PC-3 (cell line): Measurements from ENCODE around the gene NAPSA. TPM values are rescaled to one million over a fixed set of nuclear protein-coding genes. Genes with fewer than 3 reads are reported as not detected.

Source experiments
- ATAC-seq: fragments of 200-7000 bp; cut with Tn5 transposase; 2 replicates; pipeline ENCODE4 v1.9.1; 2020; ENCODE audit warnings: mild to moderate bottlenecking, moderate library complexity
- BruUV-seq: library from RNA; stranded (reverse); fragments of 400-500 nt; replicated peaks from 2 replicates; lab custom pipeline; 2021; lab: Mats Ljungman, UMichigan
- CTCF ChIA-PET: fragments of 300-600 bp; sonication (Branson Sonifier 250); formaldehyde crosslinking; loops from one replicate; lab custom pipeline; 2022; ENCODE audit warnings: antibody characterized with exemption; lab: Charles Lee
- POLR2A ChIA-PET: fragments of 300-600 bp; sonication (Branson Sonifier 250); formaldehyde crosslinking; loops from one replicate; lab custom pipeline; 2022; ENCODE audit warnings: antibody characterized with exemption; ENCODE audit not compliant: unreplicated experiment; lab: Charles Lee
- DNase-seq: peaks from one replicate; pipeline ENCODE4 v3.0.0-alpha.2; 2015
- H2AFZ ChIP-seq: fragments of 300-600 bp; sonication (generic); 2 replicates; pipeline ENCODE4 v1.6.0; 2016; ENCODE audit warnings: antibody characterized with exemption, low read length
- H3F3A ChIP-seq: fragments of 300-600 bp; sonication (generic); one replicate; pipeline ENCODE4 v1.6.0; 2017; ENCODE audit warnings: antibody characterized with exemption, low read length, control low read depth, mild to moderate bottlenecking; ENCODE audit not compliant: unreplicated experiment
- H3K27ac ChIP-seq: fragments of 300-600 bp; sonication (generic); 2 replicates; pipeline ENCODE4 v1.5.1; 2016; ENCODE audit warnings: mild to moderate bottlenecking, low read length
- H3K27me3 ChIP-seq: fragments of 300-600 bp; sonication (generic); 2 replicates; pipeline ENCODE4 v1.6.1; 2016; ENCODE audit warnings: low read length, mixed read lengths
- H3K36me3 ChIP-seq: fragments of 300-600 bp; sonication (generic); 2 replicates; pipeline ENCODE4 v1.6.1; 2016; ENCODE audit warnings: low read depth, mixed run types, low read length, mixed read lengths
- H3K4me1 ChIP-seq: fragments of 300-600 bp; sonication (generic); 2 replicates; pipeline ENCODE4 v1.5.1; 2016; ENCODE audit warnings: low read length; ENCODE audit not compliant: insufficient read depth
- H3K4me2 ChIP-seq: fragments of 300-600 bp; sonication (generic); 2 replicates; pipeline ENCODE4 v1.6.0; 2016; ENCODE audit warnings: low read length
- H3K4me3 ChIP-seq: fragments of 300-600 bp; sonication (generic); 2 replicates; pipeline ENCODE4 v1.5.1; 2016; ENCODE audit warnings: mild to moderate bottlenecking, low read length, mixed read lengths
- H3K79me2 ChIP-seq: fragments of 300-600 bp; sonication (generic); 2 replicates; pipeline ENCODE4 v1.6.1; 2017; ENCODE audit warnings: low read length, mixed read lengths
- H3K9ac ChIP-seq: fragments of 300-600 bp; sonication (generic); 2 replicates; pipeline ENCODE4 v1.6.0; 2016; ENCODE audit warnings: mild to moderate bottlenecking, low read length
- H3K9me2 ChIP-seq: fragments of 300-600 bp; sonication (generic); replicated peaks from 2 replicates; pipeline ENCODE4 v1.6.1; 2016; ENCODE audit warnings: mixed run types, low read length, mixed read lengths
- H3K9me3 ChIP-seq: fragments of 300-600 bp; sonication (generic); 2 replicates; pipeline ENCODE4 v1.6.1; 2016; ENCODE audit warnings: low read length, mixed read lengths
- H4K20me1 ChIP-seq: fragments of 300-600 bp; sonication (generic); 2 replicates; pipeline ENCODE4 v1.6.1; 2016; ENCODE audit warnings: low read length, mixed read lengths
- EZH2 ChIP-seq: fragments of 300-600 bp; sonication (generic); IDR thresholded peaks from one replicate; pipeline ENCODE4 v1.6.1; 2017; ENCODE audit warnings: antibody characterized with exemption, mild to moderate bottlenecking, low read length; ENCODE audit not compliant: unreplicated experiment
- EZH2phosphoT487 ChIP-seq: fragments of 300-600 bp; sonication (generic); IDR thresholded peaks from 2 replicates; pipeline ENCODE4 v1.6.1; 2018; ENCODE audit warnings: mild to moderate bottlenecking, antibody characterized with exemption, low read length, borderline replicate concordance
- intact Hi-C: fragments of 100-400 bp; cut with micrococcal nuclease; formaldehyde crosslinking; loops from 2 replicates; pipeline ENCODE4 v1.9.0; 2023
- total RNA-seq: library from RNA; depleted of rRNA; stranded (reverse); fragments of >200 nt; gene quantifications from 2 replicates; pipeline ENCODE4 v1.2.3, GENCODE V29; 2014
- TF ChIP-seq, protein P1 (sequence below): fragments of 300-600 bp; sonication (generic); conservative IDR thresholded peaks from 2 replicates; pipeline ENCODE4 v1.5.1; 2017; ENCODE audit warnings: antibody characterized with exemption, low read depth, mild to moderate bottlenecking, low read length

NAPSA gene
- total RNA-seq, 1 experiment from 2014 or later = 3.0 TPM

DNA sequence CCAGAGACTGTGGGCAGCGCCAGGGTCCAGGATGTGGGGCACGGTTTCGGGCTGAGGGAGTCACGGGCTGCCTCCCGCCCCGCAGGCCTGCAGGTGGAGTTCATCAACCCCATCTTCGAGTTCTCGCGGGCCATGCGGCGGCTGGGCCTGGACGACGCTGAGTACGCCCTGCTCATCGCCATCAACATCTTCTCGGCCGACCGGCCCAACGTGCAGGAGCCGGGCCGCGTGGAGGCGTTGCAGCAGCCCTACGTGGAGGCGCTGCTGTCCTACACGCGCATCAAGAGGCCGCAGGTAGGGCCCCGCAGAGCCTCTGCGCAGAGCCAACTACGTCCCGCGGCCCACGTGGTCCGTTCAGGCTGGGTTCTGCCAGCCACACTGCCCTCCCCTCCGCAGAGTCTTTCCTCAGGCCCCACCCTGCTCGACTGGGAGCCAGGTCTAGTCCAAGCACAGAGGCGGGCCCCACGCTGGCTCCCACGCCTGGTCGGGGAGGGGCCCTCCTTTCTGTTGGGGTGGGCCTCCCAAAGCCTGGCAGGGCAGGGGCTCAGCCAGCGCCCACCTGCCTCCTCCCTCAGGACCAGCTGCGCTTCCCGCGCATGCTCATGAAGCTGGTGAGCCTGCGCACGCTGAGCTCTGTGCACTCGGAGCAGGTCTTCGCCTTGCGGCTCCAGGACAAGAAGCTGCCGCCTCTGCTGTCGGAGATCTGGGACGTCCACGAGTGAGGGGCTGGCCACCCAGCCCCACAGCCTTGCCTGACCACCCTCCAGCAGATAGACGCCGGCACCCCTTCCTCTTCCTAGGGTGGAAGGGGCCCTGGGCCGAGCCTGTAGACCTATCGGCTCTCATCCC lies 16.7 kb upstream of the NAPSA start:
- DNase-seq (no peak), ATAC-seq (no peak)
- peaks cover 15% of the 10 kb centered on the region; the same call in 1 of the 2 replicates for H3K4me1 ChIP-seq
- ChIA-PET POLR2A (no interaction called here), CTCF (no interaction called here)
- peaks cover 34% of the 10 kb centered on the region for H3K36me3 ChIP-seq
- H4K20me1 ChIP-seq = peaks cover 13% of the 10 kb centered on the region
- H3K4me3 ChIP-seq = no peak overlapping the region
- no peaks in the 10 kb centered on the region for H3K9me3 ChIP-seq
- no peak overlapping the region for H2AFZ ChIP-seq
- no peak overlapping the region for H3K9ac ChIP-seq
- H3K27me3 ChIP-seq = no peaks in the 10 kb centered on the region
- TF ChIP-seq, protein P1, sequence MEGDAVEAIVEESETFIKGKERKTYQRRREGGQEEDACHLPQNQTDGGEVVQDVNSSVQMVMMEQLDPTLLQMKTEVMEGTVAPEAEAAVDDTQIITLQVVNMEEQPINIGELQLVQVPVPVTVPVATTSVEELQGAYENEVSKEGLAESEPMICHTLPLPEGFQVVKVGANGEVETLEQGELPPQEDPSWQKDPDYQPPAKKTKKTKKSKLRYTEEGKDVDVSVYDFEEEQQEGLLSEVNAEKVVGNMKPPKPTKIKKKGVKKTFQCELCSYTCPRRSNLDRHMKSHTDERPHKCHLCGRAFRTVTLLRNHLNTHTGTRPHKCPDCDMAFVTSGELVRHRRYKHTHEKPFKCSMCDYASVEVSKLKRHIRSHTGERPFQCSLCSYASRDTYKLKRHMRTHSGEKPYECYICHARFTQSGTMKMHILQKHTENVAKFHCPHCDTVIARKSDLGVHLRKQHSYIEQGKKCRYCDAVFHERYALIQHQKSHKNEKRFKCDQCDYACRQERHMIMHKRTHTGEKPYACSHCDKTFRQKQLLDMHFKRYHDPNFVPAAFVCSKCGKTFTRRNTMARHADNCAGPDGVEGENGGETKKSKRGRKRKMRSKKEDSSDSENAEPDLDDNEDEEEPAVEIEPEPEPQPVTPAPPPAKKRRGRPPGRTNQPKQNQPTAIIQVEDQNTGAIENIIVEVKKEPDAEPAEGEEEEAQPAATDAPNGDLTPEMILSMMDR = no peak
- no peak for TF ChIP-seq EZH2
- TF ChIP-seq EZH2phosphoT487 = no peak
- no TSS peak for BruUV-seq
- intact Hi-C loops = no loop called here
- no peak overlapping the region for H3K27ac ChIP-seq
- no peaks in the 10 kb centered on the region for H3K9me2 ChIP-seq
- H3K79me2 ChIP-seq = peaks cover 36% of the 10 kb centered on the region
- H3K4me2 ChIP-seq = no peak overlapping the region
- H3F3A ChIP-seq = peaks cover 3% of the 10 kb centered on the region

DNA sequence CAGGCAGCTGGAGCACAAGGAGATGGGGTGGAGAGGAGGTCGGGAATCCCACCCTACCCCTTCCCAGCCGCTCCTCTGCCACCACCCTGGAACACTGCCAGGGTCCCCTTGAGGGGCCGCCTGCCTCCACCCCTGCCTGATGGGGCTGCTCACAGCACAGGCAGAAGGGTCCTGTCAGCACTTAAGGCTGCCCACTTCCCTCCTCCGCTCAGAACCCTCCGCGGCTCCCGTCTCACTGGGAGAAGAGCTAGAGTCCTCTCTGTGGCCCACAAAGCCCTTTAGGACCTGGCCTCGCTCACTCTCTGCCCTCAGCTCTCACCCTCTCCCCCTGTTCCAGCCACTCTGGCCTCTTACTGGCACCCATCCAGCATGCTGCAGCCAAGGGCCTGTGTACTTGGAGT lies 15.3 kb upstream of the NAPSA start:
- H3K4me3 ChIP-seq = no peak overlapping the region
- H2AFZ ChIP-seq = no peak overlapping the region
- no peak for ATAC-seq
- no peak for DNase-seq
- no peaks in the 10 kb centered on the region for H3K27me3 ChIP-seq
- H3K79me2 ChIP-seq = peaks cover 24% of the 10 kb centered on the region
- peaks cover 30% of the 10 kb centered on the region for H3K36me3 ChIP-seq
- peaks cover 14% of the 10 kb centered on the region for H4K20me1 ChIP-seq
- H3K27ac ChIP-seq = no peak overlapping the region
- ChIA-PET CTCF (no interaction called here), POLR2A (interaction anchor here (0.6 kb wide), 2 partner anchors 301 to 1764 kb away, joined by 3 to 4 read pairs; no protein-coding TSS in a partner anchor)
- no peak overlapping the region for H3K4me2 ChIP-seq
- no TSS peak for BruUV-seq
- no peaks in the 10 kb centered on the region for H3K9me3 ChIP-seq
- peaks cover 17% of the 10 kb centered on the region; the same call in 1 of the 2 replicates for H3K4me1 ChIP-seq
- no peaks in the 10 kb centered on the region for H3K9me2 ChIP-seq
- intact Hi-C loops = no loop called here
- no peak overlapping the region for H3K9ac ChIP-seq
- TF ChIP-seq EZH2phosphoT487 (no peak), EZH2 (no peak)
- TF ChIP-seq, protein P1 = no peak
- peaks cover 3% of the 10 kb centered on the region for H3F3A ChIP-seq

DNA sequence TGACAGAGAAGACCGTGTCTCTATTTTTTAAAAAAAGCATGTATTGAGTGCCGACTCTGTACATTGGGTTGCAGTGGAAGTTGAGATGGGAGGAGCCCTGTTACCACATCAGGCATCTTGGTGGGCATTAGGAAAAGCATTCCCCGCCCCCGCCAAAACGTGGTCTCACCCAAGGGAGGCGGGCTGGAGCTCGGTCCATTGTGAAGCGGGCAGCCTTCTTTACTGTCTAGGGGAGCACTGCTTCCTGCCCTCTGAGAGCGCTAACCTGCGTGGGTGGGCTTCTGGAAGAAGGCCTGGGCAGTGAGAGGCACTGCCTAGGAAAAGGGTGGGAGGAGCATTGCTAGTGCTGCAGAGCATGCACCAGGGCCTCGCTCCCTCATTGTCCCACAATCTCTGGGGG lies 14.7 kb upstream of the NAPSA start:
- intact Hi-C loops = no loop called here
- H3K36me3 ChIP-seq = peaks cover 30% of the 10 kb centered on the region
- H3K4me2 ChIP-seq = no peak overlapping the region
- no peak overlapping the region for H3K4me3 ChIP-seq
- DNase-seq (no peak), ATAC-seq (no peak)
- ChIA-PET POLR2A (interaction anchor here (0.6 kb wide), 1 partner anchor 1764 kb away, joined by 4 read pairs; no protein-coding TSS in a partner anchor), CTCF (no interaction called here)
- no peaks in the 10 kb centered on the region for H3K27me3 ChIP-seq
- H3F3A ChIP-seq = peaks cover 3% of the 10 kb centered on the region
- H3K9me3 ChIP-seq = no peaks in the 10 kb centered on the region
- no peaks in the 10 kb centered on the region for H3K9me2 ChIP-seq
- no peak overlapping the region for H3K27ac ChIP-seq
- no TSS peak for BruUV-seq
- H3K9ac ChIP-seq = no peak overlapping the region
- H2AFZ ChIP-seq = no peak overlapping the region
- no peak for TF ChIP-seq EZH2
- TF ChIP-seq EZH2phosphoT487 = no peak
- TF ChIP-seq, protein P1 = no peak
- H4K20me1 ChIP-seq = peaks cover 14% of the 10 kb centered on the region
- peaks cover 18% of the 10 kb centered on the region for H3K79me2 ChIP-seq
- peaks cover 12% of the 10 kb centered on the region; the same call in 1 of the 2 replicates for H3K4me1 ChIP-seq
